ENCODE measurements around the gene OXCT1. TPM values are rescaled to one million over a fixed set of nuclear protein-coding genes. Genes with fewer than 3 reads are reported as not detected.

The OXCT1 gene
- total and polyA plus RNA-seq, 5 donors = 54.7 to 108 (median 82.8) TPM

- Histone ChIP-seq H3K27me3 (ENCODE audit: control insufficient read depth, insufficient read depth) (no peaks in the 10 kb centered on the region), H3K4me1 (ENCODE audit: control insufficient read depth, insufficient read depth, low read length) (peaks cover 3% of the 10 kb centered on the region), H3K4me3 (ENCODE audit: low read length) (no peak overlapping the region), H3K27ac (ENCODE audit: low read length) (no peak overlapping the region), H3K9me3 (ENCODE audit: control insufficient read depth, low read length) (no peaks in the 10 kb centered on the region)
- DNase-seq = no peak
- intact Hi-C loops (cut with DNase I) = no loop called here
- 34% methylated on average over 2 of the region's 2 CpGs for WGBS
- ATAC-seq = no peak
Observed at GRCh38 chr5:41871852-41872251, 1.6 kb upstream of the OXCT1 start.

GRCh38 chr5:41870627-41871048 lies 413 bp upstream of the OXCT1 start:
- intact Hi-C loops (cut with DNase I) = no loop called here
- Histone ChIP-seq H3K4me3 (ENCODE audit: low read length) (peak overlapping the region; percentile 74), H3K4me1 (ENCODE audit: control insufficient read depth, insufficient read depth, low read length) (peaks cover 3% of the 10 kb centered on the region), H3K27ac (ENCODE audit: low read length) (peak overlapping the region; percentile 80), H3K27me3 (ENCODE audit: control insufficient read depth, insufficient read depth) (no peaks in the 10 kb centered on the region), H3K9me3 (ENCODE audit: control insufficient read depth, low read length) (no peaks in the 10 kb centered on the region)
- DNase-seq = no peak
- 9% methylated on average over 16 of the region's 16 CpGs for WGBS
- ATAC-seq = peak in 1 of 2 donors; percentile 0

GRCh38 chr5:41869151-41869723 lies 988 bp downstream of the OXCT1 start:
- intact Hi-C loops (cut with DNase I) = loop anchor here in 2 of 4 donors (5.0 to 10.0 kb wide), 2 partner anchors 56 to 188 kb away; partner anchors contain the start of gene FBXO4 (in 1 of the 2)
- Histone ChIP-seq H3K9me3 (ENCODE audit: control insufficient read depth, low read length) (no peaks in the 10 kb centered on the region), H3K27ac (ENCODE audit: low read length) (peak overlapping the region; percentile 80), H3K4me3 (ENCODE audit: low read length) (peak overlapping the region; percentile 74), H3K27me3 (ENCODE audit: control insufficient read depth, insufficient read depth) (no peaks in the 10 kb centered on the region), H3K4me1 (ENCODE audit: control insufficient read depth, insufficient read depth, low read length) (peaks cover 3% of the 10 kb centered on the region)
- DNase-seq = peak; percentile 80 to 94 (median 92)
- WGBS = 9% methylated on average over 28 of the region's 28 CpGs
- ATAC-seq = peak; percentile 6 to 93

- no peak for DNase-seq
- Histone ChIP-seq H3K27me3 (ENCODE audit: control insufficient read depth, insufficient read depth) (no peaks in the 10 kb centered on the region), H3K9me3 (ENCODE audit: control insufficient read depth, low read length) (no peaks in the 10 kb centered on the region), H3K27ac (ENCODE audit: low read length) (no peak overlapping the region), H3K4me3 (ENCODE audit: low read length) (no peak overlapping the region), H3K4me1 (ENCODE audit: control insufficient read depth, insufficient read depth, low read length) (peaks cover under 1% of the 10 kb centered on the region)
- intact Hi-C loops (cut with DNase I) = loop anchor here in 2 of 4 donors (5.0 to 10.0 kb wide), 2 partner anchors 61 to 903 kb away; partner anchors contain the start of gene FBXO4 (in 1 of the 2)
- no peak for ATAC-seq
Observed at GRCh38 chr5:41863871-41864486, 6.2 kb downstream of the OXCT1 start.

GRCh38 chr5:41858890-41859289 lies 11.3 kb downstream of the OXCT1 start:
- WGBS = 85% methylated on average over 2 of the region's 2 CpGs

GRCh38 chr5:41857989-41858388 lies 12.2 kb downstream of the OXCT1 start:
- intact Hi-C loops (cut with DNase I) = loop anchor here in 3 of 4 donors (5.0 to 10.0 kb wide), 7 partner anchors 57 to 1037 kb away; partner anchors contain the start of gene FBXO4 (in 1 of the 3)
- DNase-seq = no peak
- Histone ChIP-seq H3K27me3 (ENCODE audit: control insufficient read depth, insufficient read depth) (no peaks in the 10 kb centered on the region), H3K27ac (ENCODE audit: low read length) (no peak overlapping the region), H3K4me3 (ENCODE audit: low read length) (no peak overlapping the region), H3K4me1 (ENCODE audit: control insufficient read depth, insufficient read depth, low read length) (no peaks in the 10 kb centered on the region), H3K9me3 (ENCODE audit: control insufficient read depth, low read length) (no peaks in the 10 kb centered on the region)
- WGBS = 90% methylated on average over 1 of the region's 1 CpG
- ATAC-seq = no peak

More at GRCh38 chr5:41858890-41859289, 11.3 kb downstream of the OXCT1 start:
- ATAC-seq = no peak
- intact Hi-C loops (cut with DNase I) = loop anchor here in 3 of 4 donors (5.0 to 10.0 kb wide), 7 partner anchors 56 to 1036 kb away; partner anchors contain the start of gene FBXO4 (in 1 of the 3)
- no peaks in the 10 kb centered on the region for H3K9me3 ChIP-seq (ENCODE audit: control insufficient read depth, low read length)
- no peaks in the 10 kb centered on the region for H3K4me1 ChIP-seq (ENCODE audit: control insufficient read depth, insufficient read depth, low read length)
- H3K27ac ChIP-seq (ENCODE audit: low read length) = no peak overlapping the region
- H3K4me3 ChIP-seq (ENCODE audit: low read length) = no peak overlapping the region
- no peak for DNase-seq
- no peaks in the 10 kb centered on the region for H3K27me3 ChIP-seq (ENCODE audit: control insufficient read depth, insufficient read depth)

- intact Hi-C loops (cut with DNase I) = loop anchor here in 3 of 4 donors (5.0 to 10.0 kb wide), 7 partner anchors 58 to 1038 kb away; partner anchors contain the start of gene FBXO4 (in 1 of the 3)
- Histone ChIP-seq H3K27me3 (ENCODE audit: control insufficient read depth, insufficient read depth) (no peaks in the 10 kb centered on the region), H3K4me1 (ENCODE audit: control insufficient read depth, insufficient read depth, low read length) (no peaks in the 10 kb centered on the region), H3K9me3 (ENCODE audit: control insufficient read depth, low read length) (no peaks in the 10 kb centered on the region), H3K27ac (ENCODE audit: low read length) (no peak overlapping the region), H3K4me3 (ENCODE audit: low read length) (no peak overlapping the region)
- WGBS = 41% methylated on average over 5 of the region's 5 CpGs
- peak; percentile 86 to 89 for ATAC-seq
- DNase-seq = no peak
Observed at GRCh38 chr5:41856644-41857491, 13.4 kb downstream of the OXCT1 start.

GRCh38 chr5:41852293-41852692 lies 17.9 kb downstream of the OXCT1 start:
- Histone ChIP-seq H3K9me3 (ENCODE audit: control insufficient read depth, low read length) (no peaks in the 10 kb centered on the region), H3K27me3 (ENCODE audit: control insufficient read depth, insufficient read depth) (no peaks in the 10 kb centered on the region), H3K27ac (ENCODE audit: low read length) (no peak overlapping the region), H3K4me3 (ENCODE audit: low read length) (no peak overlapping the region), H3K4me1 (ENCODE audit: control insufficient read depth, insufficient read depth, low read length) (no peaks in the 10 kb centered on the region)
- no peak for ATAC-seq
- DNase-seq = no peak
- 96% methylated on average over 2 of the region's 2 CpGs for WGBS
- intact Hi-C loops (cut with DNase I) = loop anchor here in 2 of 4 donors (10.0 kb wide), 3 partner anchors 63 to 1043 kb away; no protein-coding TSS in a partner anchor

- no peaks in the 10 kb centered on the region for H3K27me3 ChIP-seq (ENCODE audit: control insufficient read depth, insufficient read depth)
- 49% methylated on average over 1 of the region's 1 CpG for WGBS
- no peak overlapping the region for H3K4me3 ChIP-seq (ENCODE audit: low read length)
- no peaks in the 10 kb centered on the region for H3K9me3 ChIP-seq (ENCODE audit: control insufficient read depth, low read length)
- no peak overlapping the region for H3K27ac ChIP-seq (ENCODE audit: low read length)
- DNase-seq (no peak), ATAC-seq (no peak)
- intact Hi-C loops (cut with DNase I) = loop anchor here in 2 of 4 donors (10.0 kb wide), 3 partner anchors 64 to 1044 kb away; no protein-coding TSS in a partner anchor
- H3K4me1 ChIP-seq (ENCODE audit: control insufficient read depth, insufficient read depth, low read length) = no peaks in the 10 kb centered on the region
Observed at GRCh38 chr5:41851116-41851515, 19.1 kb downstream of the OXCT1 start.

GRCh38 chr5:41848983-41849382 lies 21.2 kb downstream of the OXCT1 start:
- no peaks in the 10 kb centered on the region for H3K9me3 ChIP-seq (ENCODE audit: control insufficient read depth, low read length)
- DNase-seq (no peak), ATAC-seq (no peak)
- intact Hi-C loops (cut with DNase I) = loop anchor here in 1 of 4 donors (10.0 kb wide), 1 partner anchor 574 kb away; no protein-coding TSS in a partner anchor
- H3K4me3 ChIP-seq (ENCODE audit: low read length) = no peak overlapping the region
- no peak overlapping the region for H3K27ac ChIP-seq (ENCODE audit: low read length)
- no peaks in the 10 kb centered on the region for H3K4me1 ChIP-seq (ENCODE audit: control insufficient read depth, insufficient read depth, low read length)
- no peaks in the 10 kb centered on the region for H3K27me3 ChIP-seq (ENCODE audit: control insufficient read depth, insufficient read depth)
- 87% methylated on average over 6 of the region's 6 CpGs for WGBS

All from right cardiac atrium (tissue), 5 donors.